ENCODE results near the gene NME5. TPM values are rescaled to one million over a fixed set of nuclear protein-coding genes. Genes with fewer than 3 reads are reported as not detected.

Gene NME5
- total RNA-seq, 1 experiment from 2014 or later: 3.1 TPM

- POLR2A ChIA-PET: no interaction called here
- Histone ChIP-seq H4K20me1 (ENCODE audit: insufficient read depth) (no peaks in the 10 kb centered on the region), H3K4me2 (ENCODE audit: low read length) (no peak overlapping the region), H3K27me3 (ENCODE audit: insufficient read depth, low read length) (no peaks in the 10 kb centered on the region), H3K4me1 (ENCODE audit: control insufficient read depth in 1 of 2, insufficient read depth in 2 of 2, low read length in 2 of 2) (no peaks in the 10 kb centered on the region), H3K9me2 (ENCODE audit: insufficient read depth) (no peaks in the 10 kb centered on the region), H3K36me3 (ENCODE audit: control insufficient read depth in 1 of 2, insufficient read depth in 2 of 2, low read length in 2 of 2) (peaks cover 74 to 75% of the 10 kb centered on the region in 2 experiments), H3K79me2 (ENCODE audit: insufficient read depth, low read length) (no peaks in the 10 kb centered on the region), H3K4me3 (replicated peaks in 1 of 2; ENCODE audit: low read depth in 1 of 2, low read length in 2 of 2) (no peak overlapping the region), H3K27ac (ENCODE audit: low read depth, low read length) (no peak overlapping the region), H3K9ac (ENCODE audit: low read length) (no peak overlapping the region), H3K9me3 (ENCODE audit: control insufficient read depth in 1 of 2, insufficient read depth in 1 of 2, low read depth in 1 of 2, low read length in 2 of 2) (no peaks in the 10 kb centered on the region), H2AFZ (ENCODE audit: low read depth, low read length, poor library complexity, severe bottlenecking) (no peak overlapping the region)
- ATAC-seq: no peak
- no peak for TF ChIP-seq POLR2AphosphoS5 (IDR thresholded peaks at IDR 0.05; ENCODE audit: low read depth, low read length)
- no peak for TF ChIP-seq ZNF274 (IDR thresholded peaks at IDR 0.05; ENCODE audit: low read depth, low read length)
- TF ChIP-seq REST (IDR thresholded peaks at IDR 0.05; ENCODE audit: low read depth): no peak
- TF ChIP-seq TCF7L2 (IDR thresholded peaks at IDR 0.05; ENCODE audit: borderline replicate concordance, extremely low read depth, insufficient read depth, insufficient read length): no peak
- no peak for TF ChIP-seq ATF3 (IDR thresholded peaks at IDR 0.05)
- TF ChIP-seq CTCF (IDR thresholded peaks at IDR 0.05 in 2 of 3, conservative IDR thresholded peaks at IDR 0.05 in 1 of 3; ENCODE audit: borderline replicate concordance in 1 of 3, insufficient read depth in 1 of 3, low read depth in 2 of 3, low read length in 2 of 3): no peak
- TF ChIP-seq CBX3 (IDR thresholded peaks at IDR 0.05; ENCODE audit: low read depth): no peak
- TF ChIP-seq CEBPB (IDR thresholded peaks at IDR 0.05; ENCODE audit: low read depth): no peak
- TF ChIP-seq EZH2phosphoT487 (IDR thresholded peaks at IDR 0.05; ENCODE audit: borderline replicate concordance): no peak
- TF ChIP-seq EZH2 (IDR thresholded peaks at IDR 0.05): no peak
- TF ChIP-seq ELF1 (IDR thresholded peaks at IDR 0.05; ENCODE audit: borderline replicate concordance, low read depth): no peak
- TF ChIP-seq SRF (IDR thresholded peaks at IDR 0.05; ENCODE audit: low read depth): no peak
- no peak for TF ChIP-seq ZFX (IDR thresholded peaks at IDR 0.05)
- no peak for TF ChIP-seq RAD21 (IDR thresholded peaks at IDR 0.05; ENCODE audit: low read depth)
- no peak for TF ChIP-seq YY1 (IDR thresholded peaks at IDR 0.05; ENCODE audit: extremely low read depth, insufficient replicate concordance, low read depth, low read length)
- TF ChIP-seq FOSL1 (IDR thresholded peaks at IDR 0.05; ENCODE audit: low read depth): no peak
- no peak for TF ChIP-seq SP1 (IDR thresholded peaks at IDR 0.05; ENCODE audit: low read depth)
- TF ChIP-seq EGR1 (IDR thresholded peaks at IDR 0.05; ENCODE audit: low read depth): no peak
- TF ChIP-seq SIN3A (IDR thresholded peaks at IDR 0.05; ENCODE audit: low read depth): no peak
- no peak for TF ChIP-seq JUND (IDR thresholded peaks at IDR 0.05)
- intact Hi-C loops (cut with micrococcal nuclease): no loop called here
- RAD21 ChIA-PET (ENCODE audit: low non-redundant PET in 1 of 2, low total read pairs in 2 of 2, uncharacterized antibody in 2 of 2, unreplicated experiment in 2 of 2): no interaction called here
- CTCF ChIA-PET: no interaction called here
- DNase-seq (ENCODE audit: low read depth, low spot score): no peak
- no TSS peak for BruUV-seq (replicated peaks)
These were observed 21.5 kb upstream of the NME5 start for GRCh38 chr5:138160706-138161105.

Measured in HCT116 (cell line).